ENCODE measurements around the gene STING1.

DNA sequence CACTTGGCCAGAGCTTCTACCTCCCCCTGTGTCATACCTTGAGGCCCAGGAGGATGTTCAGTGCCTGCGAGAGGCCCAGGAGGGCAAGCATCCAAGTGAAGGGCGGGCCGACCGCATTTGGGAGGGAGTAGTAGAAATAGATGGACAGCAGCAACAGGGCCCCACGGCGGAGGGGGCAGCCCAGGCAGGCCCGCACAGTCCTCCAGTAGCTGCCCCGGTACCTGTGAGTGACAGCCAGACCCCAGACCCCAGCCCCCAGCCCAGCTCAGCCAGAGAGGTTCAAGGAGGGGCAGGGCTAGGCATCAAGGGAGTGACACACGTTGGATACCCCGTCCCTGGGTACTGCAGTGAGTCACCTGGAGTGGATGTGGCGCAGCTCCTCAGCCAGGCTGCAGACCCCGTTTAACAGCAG lies 1.4 kb downstream of the STING1 start:
- TF ChIP-seq, protein P1, sequence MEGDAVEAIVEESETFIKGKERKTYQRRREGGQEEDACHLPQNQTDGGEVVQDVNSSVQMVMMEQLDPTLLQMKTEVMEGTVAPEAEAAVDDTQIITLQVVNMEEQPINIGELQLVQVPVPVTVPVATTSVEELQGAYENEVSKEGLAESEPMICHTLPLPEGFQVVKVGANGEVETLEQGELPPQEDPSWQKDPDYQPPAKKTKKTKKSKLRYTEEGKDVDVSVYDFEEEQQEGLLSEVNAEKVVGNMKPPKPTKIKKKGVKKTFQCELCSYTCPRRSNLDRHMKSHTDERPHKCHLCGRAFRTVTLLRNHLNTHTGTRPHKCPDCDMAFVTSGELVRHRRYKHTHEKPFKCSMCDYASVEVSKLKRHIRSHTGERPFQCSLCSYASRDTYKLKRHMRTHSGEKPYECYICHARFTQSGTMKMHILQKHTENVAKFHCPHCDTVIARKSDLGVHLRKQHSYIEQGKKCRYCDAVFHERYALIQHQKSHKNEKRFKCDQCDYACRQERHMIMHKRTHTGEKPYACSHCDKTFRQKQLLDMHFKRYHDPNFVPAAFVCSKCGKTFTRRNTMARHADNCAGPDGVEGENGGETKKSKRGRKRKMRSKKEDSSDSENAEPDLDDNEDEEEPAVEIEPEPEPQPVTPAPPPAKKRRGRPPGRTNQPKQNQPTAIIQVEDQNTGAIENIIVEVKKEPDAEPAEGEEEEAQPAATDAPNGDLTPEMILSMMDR (conservative IDR thresholded peaks at IDR 0.05 in 1 of 2, IDR thresholded peaks at IDR 0.05 in 1 of 2; ENCODE audit: low read depth in 1 of 2, low read length in 2 of 2), result no peak
- TF ChIP-seq EZH2 (IDR thresholded peaks at IDR 0.05; ENCODE audit: low read length, missing control alignments), result no peak

Measured in fibroblast of lung (primary cell).